GM18505 (cell line): ENCODE results near the gene TPO.
"Not testable (repeated sequence)": the region's sequence is repeated elsewhere in the genome, so short reads cannot be mapped to it uniquely, and the experiment has no call there.

Experiments
- ATAC-seq: cut with Tn5 transposase; IDR thresholded peaks from one replicate; pipeline ENCODE4 v1.9.1; 2021; ENCODE audit not compliant: unreplicated experiment
- POLR2A ChIP-seq: IDR thresholded peaks from 4 replicates; pipeline ENCODE4 v1.6.1; 2011; ENCODE audit warnings: borderline replicate concordance; ENCODE audit not compliant: insufficient read depth, insufficient read length; ENCODE audit errors: extremely low read depth

Gene TPO

GRCh38 chr2:1514391-1515072, 101.3 kb downstream of the TPO start:
- ATAC-seq: no peak
- TF ChIP-seq POLR2A: no peak

- ATAC-seq: no peak
Measured at GRCh38 chr2:1515073-1515430, 101.8 kb downstream of the TPO start.

DNA sequence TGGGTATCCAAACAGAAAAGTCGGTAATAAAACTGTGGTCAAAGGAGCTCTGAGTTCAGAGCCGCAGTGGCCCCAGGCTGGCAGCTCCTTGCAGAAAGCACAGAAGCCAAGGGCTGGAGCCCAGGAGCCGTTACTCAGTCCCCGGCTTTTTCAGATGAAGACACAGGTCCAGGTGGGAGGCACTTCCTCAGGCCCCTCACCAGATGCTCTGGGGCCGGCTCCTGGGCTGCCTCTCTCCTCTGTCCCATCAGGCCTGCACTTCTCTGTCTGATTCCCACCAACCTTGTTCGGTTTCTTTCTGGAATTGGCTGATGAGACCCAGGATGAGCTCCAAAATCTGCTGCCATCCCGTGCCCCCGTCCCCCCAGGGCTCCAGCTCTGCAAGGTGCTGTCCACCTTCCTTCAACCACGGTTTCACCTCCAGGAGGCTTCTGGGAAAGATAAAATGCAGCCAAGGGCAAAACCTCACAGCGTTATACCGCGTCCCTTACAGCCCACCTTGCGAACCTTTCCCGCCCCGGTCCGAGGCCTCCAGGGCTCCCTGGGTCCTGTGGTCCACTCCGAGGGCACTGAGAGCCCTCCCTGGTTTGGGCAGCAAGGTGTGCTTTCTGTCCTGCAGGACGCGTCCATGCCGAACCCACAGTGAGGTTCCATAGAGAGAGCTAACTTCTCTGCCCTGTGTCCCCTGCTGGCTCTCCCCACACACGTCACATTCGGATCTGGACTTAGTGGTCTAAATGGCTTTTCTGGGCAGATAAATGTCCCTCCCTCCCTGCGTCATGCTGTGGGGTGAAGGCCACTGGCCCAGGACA, 102.9 kb downstream of the TPO start:
- ATAC-seq: no peak
- TF ChIP-seq POLR2A: no peak

More at GRCh38 chr2:1515073-1515430, 101.8 kb downstream of the TPO start:
- TF ChIP-seq POLR2A: no peak

- TF ChIP-seq POLR2A: no peak
Measured at GRCh38 chr2:1516798-1517060, 103.5 kb downstream of the TPO start.

GRCh38 chr2:1517291-1517690, 104.0 kb downstream of the TPO start:
- not testable (repeated sequence) for ATAC-seq

More at GRCh38 chr2:1516798-1517060, 103.5 kb downstream of the TPO start:
- ATAC-seq: no peak

DNA sequence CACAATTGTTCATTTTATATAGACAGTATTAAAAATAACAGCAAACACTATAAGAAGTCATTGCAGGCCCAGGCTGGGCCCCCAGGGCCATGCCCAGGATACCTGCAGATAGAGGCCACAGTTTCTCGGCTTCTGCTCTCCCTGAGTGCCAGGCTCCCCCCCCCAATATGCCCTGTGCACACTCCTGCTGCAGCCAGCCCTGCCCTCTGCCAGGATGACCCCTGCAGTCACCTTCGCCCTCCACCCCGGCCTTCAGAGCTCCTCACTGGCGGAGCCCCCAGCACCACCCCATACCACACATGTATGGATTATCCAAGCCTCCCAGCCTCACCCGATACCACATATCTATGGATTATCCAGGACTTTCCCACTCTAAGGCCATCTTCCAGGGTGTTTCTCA, 104.5 kb downstream of the TPO start:
- no peak for ATAC-seq
- no peak for TF ChIP-seq POLR2A

- ATAC-seq: no peak
- no peak for TF ChIP-seq POLR2A
Measured at GRCh38 chr2:1518331-1518803, 105.1 kb downstream of the TPO start.

GRCh38 chr2:1518867-1519530, 105.7 kb downstream of the TPO start:
- TF ChIP-seq POLR2A: no peak
- no peak for ATAC-seq

- no peak for ATAC-seq
Measured at GRCh38 chr2:1521191-1521877, 108.1 kb downstream of the TPO start.

GRCh38 chr2:1521878-1522830, 108.9 kb downstream of the TPO start:
- TF ChIP-seq POLR2A: no peak
- ATAC-seq: no peak

More at GRCh38 chr2:1521191-1521877, 108.1 kb downstream of the TPO start:
- TF ChIP-seq POLR2A: no peak

GRCh38 chr2:1527153-1527992, 114.1 kb downstream of the TPO start:
- no peak for ATAC-seq
- TF ChIP-seq POLR2A: no peak

DNA sequence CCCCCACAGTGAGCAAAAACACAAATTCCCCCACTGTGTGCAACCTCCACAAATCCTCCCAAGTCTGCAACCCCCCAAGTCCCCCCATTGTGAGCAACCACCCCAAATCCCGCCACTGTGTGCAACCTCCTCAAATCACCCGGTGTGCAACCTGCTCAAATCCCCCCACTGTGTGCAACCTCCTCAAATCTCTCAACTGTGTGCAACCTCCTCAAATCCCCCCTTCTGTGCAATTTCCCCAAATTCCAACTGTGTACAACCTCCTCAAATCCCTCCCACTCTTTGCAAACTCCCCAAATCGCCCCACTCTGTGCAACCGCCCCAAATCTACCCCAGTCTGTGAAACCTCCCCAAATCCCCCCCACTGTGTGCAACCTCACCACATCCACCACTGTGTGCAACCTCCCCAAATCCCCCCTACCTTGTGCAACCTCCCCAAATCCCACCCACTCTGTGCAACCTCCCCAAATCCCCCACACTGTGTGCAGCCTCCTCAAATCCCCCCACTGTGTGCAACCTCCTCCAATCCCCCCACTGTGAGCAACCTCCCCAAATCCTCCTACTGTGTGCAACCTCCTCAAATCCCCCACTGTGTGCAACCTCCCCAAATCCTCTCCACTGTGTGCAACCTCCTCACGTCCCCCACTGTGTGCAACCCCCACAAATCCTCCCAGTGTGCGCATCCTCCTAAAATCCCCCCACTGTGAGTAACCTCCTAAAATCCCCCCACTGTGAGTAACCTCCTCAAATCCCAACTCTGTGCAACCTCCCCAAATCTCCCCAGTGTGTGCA, 115.2 kb downstream of the TPO start:
- no peak for TF ChIP-seq POLR2A
- ATAC-seq: no peak
